ENCODE measurements around the gene PHF14.
A peak's percentile ranks its signal among the peaks of the same experiment; 100 is the strongest.

Gene PHF14

DNA sequence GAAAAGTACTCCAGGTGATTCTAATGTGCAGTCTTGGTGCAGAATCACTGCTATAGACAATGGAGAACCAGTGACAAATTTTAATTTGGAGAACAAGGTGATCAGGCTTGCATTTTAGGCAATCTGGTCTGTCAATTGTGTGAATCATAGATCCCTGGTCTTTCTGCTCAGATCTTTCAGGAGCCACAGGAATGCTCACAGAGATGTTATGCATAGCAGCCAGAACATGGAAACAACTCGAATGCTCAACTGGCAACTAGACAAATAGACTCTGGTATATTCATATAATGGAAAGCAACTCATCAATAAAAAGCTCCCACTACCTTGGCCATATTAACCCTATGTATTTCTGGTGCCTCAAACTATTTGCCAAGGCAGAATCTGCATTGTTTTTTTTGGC is 209.1 kb downstream of the PHF14 start:
- Histone ChIP-seq H2BK15ac (ENCODE audit: low read depth, poor library complexity, severe bottlenecking) (no peak overlapping the region), H3K9me3 (ENCODE audit: control insufficient read depth, low read length) (peaks cover 9% of the 10 kb centered on the region), H3K4ac (ENCODE audit: low read depth in 1 of 2, low read length in 2 of 2) (no peak overlapping the region), H2BK120ac (ENCODE audit: low read depth, low read length) (no peak overlapping the region), H3K4me3 (ENCODE audit: insufficient read depth in 1 of 2, low read depth in 1 of 2, low read length in 2 of 2) (no peak overlapping the region), H3K9ac (ENCODE audit: low read length) (no peak overlapping the region), H3K4me1 (ENCODE audit: control insufficient read depth, insufficient read depth, low read depth, low read length) (no peaks in the 10 kb centered on the region), H3K4me2 (ENCODE audit: low read length, poor library complexity, severe bottlenecking) (no peak overlapping the region), H3K18ac (ENCODE audit: low read depth in 1 of 2, low read length in 2 of 2) (no peak overlapping the region), H2BK12ac (ENCODE audit: low read length in 2 of 2) (no peak overlapping the region), H3K79me1 (replicated peaks; ENCODE audit: low read length, poor library complexity, severe bottlenecking) (no peaks in the 10 kb centered on the region), H3K27me3 (ENCODE audit: control insufficient read depth in 1 of 2, insufficient read depth in 1 of 2, low read length in 2 of 2) (no peaks in the 10 kb centered on the region), H4K8ac (ENCODE audit: low read length) (no peak overlapping the region), H2AK5ac (ENCODE audit: low read length, severe bottlenecking) (no peak overlapping the region), H3K23ac (ENCODE audit: low read length in 2 of 2) (no peak overlapping the region), H2BK5ac (ENCODE audit: low read depth, low read length, poor library complexity, severe bottlenecking) (no peak overlapping the region), H2AFZ (ENCODE audit: low read depth, low read length) (no peak overlapping the region), H4K91ac (ENCODE audit: low read length) (no peak overlapping the region), H3K36me3 (ENCODE audit: control insufficient read depth in 1 of 2, insufficient read depth in 2 of 2, low read depth in 1 of 2, low read length in 2 of 2) (no peaks in the 10 kb centered on the region), H3K14ac (ENCODE audit: low read length in 2 of 2) (no peak overlapping the region), H3K27ac (ENCODE audit: low read length, poor library complexity, severe bottlenecking) (no peak overlapping the region)
- peak; percentile 44 for DNase-seq
- 67% methylated on average over 1 of the region's 1 CpG for WGBS

DNA sequence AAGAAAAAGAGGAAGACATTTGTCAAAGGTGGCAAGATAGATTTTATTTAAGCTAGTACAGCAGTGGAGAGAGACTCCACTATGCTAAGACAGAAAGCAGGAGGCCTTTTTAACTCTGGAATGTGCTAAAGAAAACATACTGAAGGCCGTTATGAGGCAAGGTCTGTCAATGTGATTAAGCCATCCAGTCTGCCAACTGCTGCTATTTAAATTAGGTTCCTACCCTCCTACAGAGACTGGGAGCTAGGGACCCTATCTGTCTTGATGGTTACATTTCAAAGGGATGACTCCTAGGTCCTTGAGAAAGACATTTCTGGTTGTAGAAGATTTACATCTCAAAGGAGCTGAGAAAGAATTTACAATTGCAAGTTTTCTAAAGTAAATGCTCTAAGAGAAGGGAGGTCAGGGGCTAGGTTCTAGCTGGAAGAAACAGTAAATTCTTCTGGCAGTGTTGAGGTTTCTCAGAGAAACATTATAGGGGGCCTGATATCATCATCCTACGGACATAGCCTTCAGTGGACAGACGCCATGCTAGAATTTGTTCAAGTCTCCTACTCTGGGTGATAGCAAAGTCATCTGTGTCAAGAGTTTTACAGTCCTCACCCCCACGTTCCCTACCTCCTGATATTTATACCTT is 211.6 kb downstream of the PHF14 start:
- no peak overlapping the region for H3K4ac ChIP-seq (ENCODE audit: low read depth in 1 of 2, low read length in 2 of 2)
- no peaks in the 10 kb centered on the region for H3K36me3 ChIP-seq (ENCODE audit: control insufficient read depth in 1 of 2, insufficient read depth in 2 of 2, low read depth in 1 of 2, low read length in 2 of 2)
- H3K4me3 ChIP-seq (ENCODE audit: insufficient read depth in 1 of 2, low read depth in 1 of 2, low read length in 2 of 2): no peak overlapping the region
- H2BK120ac ChIP-seq (ENCODE audit: low read depth, low read length): no peak overlapping the region
- peaks cover 9% of the 10 kb centered on the region for H3K9me3 ChIP-seq (ENCODE audit: control insufficient read depth, low read length)
- no peak overlapping the region for H3K27ac ChIP-seq (ENCODE audit: low read length, poor library complexity, severe bottlenecking)
- WGBS: 14% methylated on average over 2 of the region's 4 CpGs
- H2BK15ac ChIP-seq (ENCODE audit: low read depth, poor library complexity, severe bottlenecking): no peak overlapping the region
- no peak overlapping the region for H4K8ac ChIP-seq (ENCODE audit: low read length)
- no peak overlapping the region for H2AK5ac ChIP-seq (ENCODE audit: low read length, severe bottlenecking)
- H3K4me2 ChIP-seq (ENCODE audit: low read length, poor library complexity, severe bottlenecking): no peak overlapping the region
- H3K14ac ChIP-seq (ENCODE audit: low read length in 2 of 2): no peak overlapping the region
- H2AFZ ChIP-seq (ENCODE audit: low read depth, low read length): no peak overlapping the region
- no peak overlapping the region for H2BK12ac ChIP-seq (ENCODE audit: low read length in 2 of 2)
- peak; percentile 95 for DNase-seq
- no peak overlapping the region for H3K18ac ChIP-seq (ENCODE audit: low read depth in 1 of 2, low read length in 2 of 2)
- H3K27me3 ChIP-seq (ENCODE audit: control insufficient read depth in 1 of 2, insufficient read depth in 1 of 2, low read length in 2 of 2): no peaks in the 10 kb centered on the region
- no peaks in the 10 kb centered on the region for H3K79me1 ChIP-seq (replicated peaks; ENCODE audit: low read length, poor library complexity, severe bottlenecking)
- no peak overlapping the region for H3K23ac ChIP-seq (ENCODE audit: low read length in 2 of 2)
- no peaks in the 10 kb centered on the region for H3K4me1 ChIP-seq (ENCODE audit: control insufficient read depth, insufficient read depth, low read depth, low read length)
- H3K9ac ChIP-seq (ENCODE audit: low read length): no peak overlapping the region
- H4K91ac ChIP-seq (ENCODE audit: low read length): no peak overlapping the region
- no peak overlapping the region for H2BK5ac ChIP-seq (ENCODE audit: low read depth, low read length, poor library complexity, severe bottlenecking)

- 90% methylated on average over 6 of the region's 8 CpGs for WGBS
- no peak overlapping the region for H3K4ac ChIP-seq (ENCODE audit: low read depth in 1 of 2, low read length in 2 of 2)
- peak overlapping the region in 1 of 2 experiments; percentile 69 for H3K4me3 ChIP-seq (ENCODE audit: insufficient read depth in 1 of 2, low read depth in 1 of 2, low read length in 2 of 2)
- H2BK120ac ChIP-seq (ENCODE audit: low read depth, low read length): no peak overlapping the region
- no peak for DNase-seq
- no peak overlapping the region for H2AFZ ChIP-seq (ENCODE audit: low read depth, low read length)
- H2AK5ac ChIP-seq (ENCODE audit: low read length, severe bottlenecking): no peak overlapping the region
- no peaks in the 10 kb centered on the region for H3K79me1 ChIP-seq (replicated peaks; ENCODE audit: low read length, poor library complexity, severe bottlenecking)
- H3K9me3 ChIP-seq (ENCODE audit: control insufficient read depth, low read length): peaks cover 9% of the 10 kb centered on the region
- no peak overlapping the region for H3K27ac ChIP-seq (ENCODE audit: low read length, poor library complexity, severe bottlenecking)
- H3K4me2 ChIP-seq (ENCODE audit: low read length, poor library complexity, severe bottlenecking): no peak overlapping the region
- H3K18ac ChIP-seq (ENCODE audit: low read depth in 1 of 2, low read length in 2 of 2): peak overlapping the region in 1 of 2 experiments; percentile 5
- no peak overlapping the region for H4K91ac ChIP-seq (ENCODE audit: low read length)
- H3K9ac ChIP-seq (ENCODE audit: low read length): peak overlapping the region; percentile 40
- H3K27me3 ChIP-seq (ENCODE audit: control insufficient read depth in 1 of 2, insufficient read depth in 1 of 2, low read length in 2 of 2): no peaks in the 10 kb centered on the region
- H2BK15ac ChIP-seq (ENCODE audit: low read depth, poor library complexity, severe bottlenecking): peak overlapping the region; percentile 52
- H3K14ac ChIP-seq (ENCODE audit: low read length in 2 of 2): no peak overlapping the region
- no peak overlapping the region for H2BK5ac ChIP-seq (ENCODE audit: low read depth, low read length, poor library complexity, severe bottlenecking)
- peak overlapping the region; percentile 75 for H4K8ac ChIP-seq (ENCODE audit: low read length)
- peak overlapping the region in 1 of 2 experiments; percentile 0 for H2BK12ac ChIP-seq (ENCODE audit: low read length in 2 of 2)
- H3K4me1 ChIP-seq (ENCODE audit: control insufficient read depth, insufficient read depth, low read depth, low read length): peaks cover 5% of the 10 kb centered on the region
- no peak overlapping the region for H3K23ac ChIP-seq (ENCODE audit: low read length in 2 of 2)
- H3K36me3 ChIP-seq (ENCODE audit: control insufficient read depth in 1 of 2, insufficient read depth in 2 of 2, low read depth in 1 of 2, low read length in 2 of 2): no peaks in the 10 kb centered on the region
Observed at GRCh38 chr7:11188529-11189310, 215.0 kb downstream of the PHF14 start.

DNA sequence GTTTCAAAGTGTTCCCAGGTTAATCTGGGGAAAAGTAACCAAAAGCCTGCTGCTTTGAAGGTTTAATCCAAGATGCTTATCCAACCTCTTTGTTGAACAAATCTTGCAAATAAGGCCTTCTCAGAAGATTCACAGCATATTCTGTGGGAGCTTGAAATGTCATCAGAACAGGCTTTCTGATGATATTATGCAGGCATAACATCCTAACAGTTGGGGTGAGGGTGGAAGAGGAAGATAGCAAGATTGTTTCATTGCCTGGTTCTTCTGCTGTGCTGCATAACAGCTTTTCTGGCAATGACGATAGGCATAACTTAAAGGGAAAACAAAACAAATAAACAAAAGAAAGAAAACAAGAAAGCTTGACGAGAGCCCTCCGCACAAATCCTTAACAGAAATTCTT is 217.4 kb downstream of the PHF14 start:
- Histone ChIP-seq H3K79me1 (replicated peaks; ENCODE audit: low read length, poor library complexity, severe bottlenecking) (no peaks in the 10 kb centered on the region), H2BK5ac (ENCODE audit: low read depth, low read length, poor library complexity, severe bottlenecking) (no peak overlapping the region), H2BK15ac (ENCODE audit: low read depth, poor library complexity, severe bottlenecking) (no peak overlapping the region), H3K4me1 (ENCODE audit: control insufficient read depth, insufficient read depth, low read depth, low read length) (peaks cover 5% of the 10 kb centered on the region), H3K9me3 (ENCODE audit: control insufficient read depth, low read length) (no peaks in the 10 kb centered on the region), H3K27me3 (ENCODE audit: control insufficient read depth in 1 of 2, insufficient read depth in 1 of 2, low read length in 2 of 2) (no peaks in the 10 kb centered on the region), H3K4me2 (ENCODE audit: low read length, poor library complexity, severe bottlenecking) (no peak overlapping the region), H3K9ac (ENCODE audit: low read length) (no peak overlapping the region), H3K23ac (ENCODE audit: low read length in 2 of 2) (no peak overlapping the region), H3K14ac (ENCODE audit: low read length in 2 of 2) (no peak overlapping the region), H3K4me3 (ENCODE audit: insufficient read depth in 1 of 2, low read depth in 1 of 2, low read length in 2 of 2) (no peak overlapping the region), H2AFZ (ENCODE audit: low read depth, low read length) (no peak overlapping the region), H3K4ac (ENCODE audit: low read depth in 1 of 2, low read length in 2 of 2) (no peak overlapping the region), H2BK12ac (ENCODE audit: low read length in 2 of 2) (no peak overlapping the region), H4K8ac (ENCODE audit: low read length) (no peak overlapping the region), H3K27ac (ENCODE audit: low read length, poor library complexity, severe bottlenecking) (no peak overlapping the region), H2BK120ac (ENCODE audit: low read depth, low read length) (no peak overlapping the region), H2AK5ac (ENCODE audit: low read length, severe bottlenecking) (no peak overlapping the region), H4K91ac (ENCODE audit: low read length) (no peak overlapping the region), H3K18ac (ENCODE audit: low read depth in 1 of 2, low read length in 2 of 2) (no peak overlapping the region), H3K36me3 (ENCODE audit: control insufficient read depth in 1 of 2, insufficient read depth in 2 of 2, low read depth in 1 of 2, low read length in 2 of 2) (no peaks in the 10 kb centered on the region)
- DNase-seq: no peak
- no CpG with 5 or more reads among the region's 3 CpGs for WGBS
